Activated naive CD8-positive, alpha-beta T cell (primary cell): ENCODE results near the gene CLIP4.

ENCODE experiments used
- H3K27ac Mint-ChIP-seq: one replicate; pipeline ENCODE4 v1.8.0; 2021; ENCODE audit warnings: mixed read lengths
- H3K27me3 Mint-ChIP-seq: one replicate; pipeline ENCODE4 v1.8.0; 2021; ENCODE audit warnings: mixed read lengths
- H3K36me3 Mint-ChIP-seq: one replicate; pipeline ENCODE4 v1.8.0; 2021; ENCODE audit warnings: mixed read lengths
- H3K4me1 Mint-ChIP-seq: one replicate; pipeline ENCODE4 v1.8.0; 2021; ENCODE audit warnings: low read depth, mixed read lengths
- H3K4me3 Mint-ChIP-seq: one replicate; pipeline ENCODE4 v1.8.0; 2021; ENCODE audit warnings: mild to moderate bottlenecking, mixed read lengths
- H3K9me3 Mint-ChIP-seq: one replicate; pipeline ENCODE4 v1.8.0; 2021; ENCODE audit warnings: low read depth, mixed read lengths

The CLIP4 gene

GRCh38 chr2:29223851-29224692 is 108.9 kb downstream of the CLIP4 start:
- Mint-ChIP-seq H3K36me3 (no peaks in the 10 kb centered on the region), H3K27ac (no peak overlapping the region), H3K4me1 (no peaks in the 10 kb centered on the region), H3K27me3 (peaks cover 3% of the 10 kb centered on the region), H3K4me3 (no peak overlapping the region), H3K9me3 (no peaks in the 10 kb centered on the region)

- H3K27me3 Mint-ChIP-seq = peaks cover 3% of the 10 kb centered on the region
Measured at GRCh38 chr2:29224693-29225551, 109.7 kb downstream of the CLIP4 start.

GRCh38 chr2:29225814-29226213 is 110.6 kb downstream of the CLIP4 start:
- H3K36me3 Mint-ChIP-seq = no peaks in the 10 kb centered on the region
- peaks cover 3% of the 10 kb centered on the region for H3K27me3 Mint-ChIP-seq
- no peak overlapping the region for H3K4me3 Mint-ChIP-seq
- H3K27ac Mint-ChIP-seq = no peak overlapping the region
- H3K9me3 Mint-ChIP-seq = no peaks in the 10 kb centered on the region
- H3K4me1 Mint-ChIP-seq = no peaks in the 10 kb centered on the region

More at GRCh38 chr2:29224693-29225551, 109.7 kb downstream of the CLIP4 start:
- no peaks in the 10 kb centered on the region for H3K36me3 Mint-ChIP-seq
- no peak overlapping the region for H3K4me3 Mint-ChIP-seq
- no peaks in the 10 kb centered on the region for H3K4me1 Mint-ChIP-seq
- H3K27ac Mint-ChIP-seq = no peak overlapping the region
- H3K9me3 Mint-ChIP-seq = no peaks in the 10 kb centered on the region

- Mint-ChIP-seq H3K4me1 (no peaks in the 10 kb centered on the region), H3K27ac (no peak overlapping the region), H3K4me3 (no peak overlapping the region), H3K9me3 (no peaks in the 10 kb centered on the region), H3K36me3 (no peaks in the 10 kb centered on the region), H3K27me3 (peaks cover 3% of the 10 kb centered on the region)
Measured at GRCh38 chr2:29226375-29226774, 111.2 kb downstream of the CLIP4 start.

GRCh38 chr2:29226808-29227207 is 111.6 kb downstream of the CLIP4 start:
- H3K4me3 Mint-ChIP-seq = no peak overlapping the region
- no peaks in the 10 kb centered on the region for H3K4me1 Mint-ChIP-seq
- H3K27ac Mint-ChIP-seq = no peak overlapping the region
- no peaks in the 10 kb centered on the region for H3K36me3 Mint-ChIP-seq
- no peaks in the 10 kb centered on the region for H3K9me3 Mint-ChIP-seq
- peaks cover 3% of the 10 kb centered on the region for H3K27me3 Mint-ChIP-seq

- no peak overlapping the region for H3K27ac Mint-ChIP-seq
- no peaks in the 10 kb centered on the region for H3K36me3 Mint-ChIP-seq
- no peak overlapping the region for H3K4me3 Mint-ChIP-seq
- no peaks in the 10 kb centered on the region for H3K4me1 Mint-ChIP-seq
- H3K27me3 Mint-ChIP-seq = peaks cover 4% of the 10 kb centered on the region
- no peaks in the 10 kb centered on the region for H3K9me3 Mint-ChIP-seq
Measured at GRCh38 chr2:29227935-29228675, 112.9 kb downstream of the CLIP4 start.

GRCh38 chr2:29228947-29229346 is 113.7 kb downstream of the CLIP4 start:
- no peak overlapping the region for H3K4me3 Mint-ChIP-seq
- H3K36me3 Mint-ChIP-seq = no peaks in the 10 kb centered on the region
- H3K9me3 Mint-ChIP-seq = no peaks in the 10 kb centered on the region
- no peaks in the 10 kb centered on the region for H3K4me1 Mint-ChIP-seq
- H3K27me3 Mint-ChIP-seq = peaks cover 4% of the 10 kb centered on the region
- H3K27ac Mint-ChIP-seq = no peak overlapping the region

GRCh38 chr2:29229640-29230039 is 114.4 kb downstream of the CLIP4 start:
- H3K36me3 Mint-ChIP-seq = no peaks in the 10 kb centered on the region
- H3K27ac Mint-ChIP-seq = no peak overlapping the region
- H3K4me1 Mint-ChIP-seq = no peaks in the 10 kb centered on the region
- no peak overlapping the region for H3K4me3 Mint-ChIP-seq
- no peaks in the 10 kb centered on the region for H3K9me3 Mint-ChIP-seq
- peaks cover 4% of the 10 kb centered on the region for H3K27me3 Mint-ChIP-seq

GRCh38 chr2:29232041-29232440 is 116.8 kb downstream of the CLIP4 start:
- H3K36me3 Mint-ChIP-seq = no peaks in the 10 kb centered on the region
- H3K27ac Mint-ChIP-seq = no peak overlapping the region
- H3K4me3 Mint-ChIP-seq = no peak overlapping the region
- no peaks in the 10 kb centered on the region for H3K4me1 Mint-ChIP-seq
- H3K27me3 Mint-ChIP-seq = peaks cover 3% of the 10 kb centered on the region
- no peaks in the 10 kb centered on the region for H3K9me3 Mint-ChIP-seq

- Mint-ChIP-seq H3K27ac (no peak overlapping the region), H3K9me3 (no peaks in the 10 kb centered on the region), H3K27me3 (peaks cover 5% of the 10 kb centered on the region), H3K4me1 (no peaks in the 10 kb centered on the region), H3K4me3 (no peak overlapping the region), H3K36me3 (no peaks in the 10 kb centered on the region)
Measured at GRCh38 chr2:29233428-29233827, 118.2 kb downstream of the CLIP4 start.

- H3K4me1 Mint-ChIP-seq = no peaks in the 10 kb centered on the region
- H3K27me3 Mint-ChIP-seq = peaks cover 7% of the 10 kb centered on the region
- H3K36me3 Mint-ChIP-seq = no peaks in the 10 kb centered on the region
- H3K9me3 Mint-ChIP-seq = no peaks in the 10 kb centered on the region
- H3K27ac Mint-ChIP-seq = no peak overlapping the region
- H3K4me3 Mint-ChIP-seq = no peak overlapping the region
Measured at GRCh38 chr2:29235411-29235810, 120.2 kb downstream of the CLIP4 start.

GRCh38 chr2:29236074-29236473 is 120.9 kb downstream of the CLIP4 start:
- H3K27ac Mint-ChIP-seq = no peak overlapping the region
- H3K27me3 Mint-ChIP-seq = peaks cover 10% of the 10 kb centered on the region
- no peaks in the 10 kb centered on the region for H3K36me3 Mint-ChIP-seq
- no peaks in the 10 kb centered on the region for H3K9me3 Mint-ChIP-seq
- no peaks in the 10 kb centered on the region for H3K4me1 Mint-ChIP-seq
- H3K4me3 Mint-ChIP-seq = no peak overlapping the region

GRCh38 chr2:29238497-29238896 is 123.3 kb downstream of the CLIP4 start:
- no peaks in the 10 kb centered on the region for H3K36me3 Mint-ChIP-seq
- no peak overlapping the region for H3K27ac Mint-ChIP-seq
- no peaks in the 10 kb centered on the region for H3K4me1 Mint-ChIP-seq
- no peak overlapping the region for H3K4me3 Mint-ChIP-seq
- H3K27me3 Mint-ChIP-seq = peaks cover 12% of the 10 kb centered on the region
- no peaks in the 10 kb centered on the region for H3K9me3 Mint-ChIP-seq
